HCT116 (cell line): Measurements from ENCODE around the gene AFAP1L1. TPM values are rescaled to one million over a fixed set of nuclear protein-coding genes. Genes with fewer than 3 reads are reported as not detected.

Experiments
- ATAC-seq: fragments of 200-7000 bp; cut with Tn5 transposase; 2 replicates; pipeline ENCODE4 v1.9.1; 2020; ENCODE audit warnings: mild to moderate bottlenecking, moderate library complexity
- BruUV-seq: library from RNA; stranded (reverse); fragments of 400-500 nt; replicated peaks from 2 replicates; lab custom pipeline; 2021; lab: Mats Ljungman, UMichigan
- CTCF ChIA-PET: fragments of 300-600 bp; sonication (Branson Sonifier 250); formaldehyde crosslinking; loops from one replicate; lab custom pipeline; 2021; ENCODE audit warnings: antibody characterized with exemption; lab: Charles Lee
- POLR2A ChIA-PET: fragments of 300-600, 350-600 bp; sonication (Branson Sonifier 250); formaldehyde crosslinking; loops from one replicate; lab custom pipeline; 2021; ENCODE audit warnings: antibody characterized with exemption; lab: Charles Lee
- RAD21 ChIA-PET, 2 experiments: fragments of 300-600 bp; sonication (Branson Sonifier 250); formaldehyde crosslinking; loops; one replicate each; lab custom pipeline; 2023; ENCODE audit warnings: low total read pairs in 2 of 2; ENCODE audit not compliant: uncharacterized antibody in 2 of 2, unreplicated experiment in 2 of 2, low non-redundant PET in 1 of 2; lab: Charles Lee
- DNase-seq: peaks from one replicate; pipeline ENCODE4 v3.0.0-alpha.2; 2010; ENCODE audit warnings: low read depth, low spot score
- H2AFZ ChIP-seq: fragments of 200-600 bp; shearing (Covaris generic), sonication (generic); 2 replicates; pipeline ENCODE4 v1.6.1; 2017; ENCODE audit warnings: low read depth, mixed run types, mixed read lengths, antibody characterized with exemption, low read length; ENCODE audit not compliant: poor library complexity, severe bottlenecking
- H3K27ac ChIP-seq: 2 replicates; pipeline ENCODE4 v1.5.1; 2012; ENCODE audit warnings: low read depth, low read length
- H3K27me3 ChIP-seq: fragments of 200-600 bp; sonication (generic); 2 replicates; pipeline ENCODE4 v1.6.1; 2016; ENCODE audit warnings: mixed run types, low read length, mixed read lengths; ENCODE audit not compliant: insufficient read depth
- H3K36me3 ChIP-seq, 2 experiments: fragments of 200-500 bp in 1 of 2; fragments of 200-600 bp in 1 of 2; sonication (Bioruptor generic) in 1 of 2; sonication (generic) in 1 of 2; 2 replicates each; pipeline versions ENCODE4 v1.5.1 to v1.6.1; 2014 to 2016; ENCODE audit warnings: low read length in 2 of 2, inconsistent platforms in 1 of 2, mixed read lengths in 1 of 2, mixed run types in 1 of 2; ENCODE audit not compliant: insufficient read depth in 2 of 2, control insufficient read depth in 1 of 2
- H3K4me1 ChIP-seq, 2 experiments: fragments of 200-600 bp in 1 of 2; sonication (generic) in 1 of 2; 2 replicates each; pipeline versions ENCODE4 v1.5.1 to v1.6.1; 2012 to 2017; ENCODE audit warnings: low read length in 2 of 2, inconsistent platforms in 1 of 2, mild to moderate bottlenecking in 1 of 2, mixed read lengths in 1 of 2, mixed run types in 1 of 2, moderate library complexity in 1 of 2; ENCODE audit not compliant: insufficient read depth in 2 of 2, control insufficient read depth in 1 of 2
- H3K4me2 ChIP-seq: fragments of 200-600 bp; sonication (generic); 2 replicates; pipeline ENCODE4 v1.6.1; 2017; ENCODE audit warnings: mixed run types, low read length, mixed read lengths
- H3K4me3 ChIP-seq, 2 experiments: fragments of 200-600 bp in 1 of 2; sonication (generic) in 1 of 2; replicated peaks in 1 of 2; 2 replicates each; pipeline ENCODE4 v1.5.1; 2011 to 2016; ENCODE audit warnings: low read length in 2 of 2, control low read depth in 1 of 2, low read depth in 1 of 2, mild to moderate bottlenecking in 1 of 2, mixed read lengths in 1 of 2, mixed run types in 1 of 2
- H3K79me2 ChIP-seq: fragments of 200-600 bp; sonication (generic); 2 replicates; pipeline ENCODE4 v1.6.1; 2017; ENCODE audit warnings: mild to moderate bottlenecking, mixed run types, low read length, moderate library complexity, mixed read lengths; ENCODE audit not compliant: insufficient read depth
- H3K9ac ChIP-seq: fragments of 200-600 bp; sonication (generic); 2 replicates; pipeline ENCODE4 v1.6.1; 2016; ENCODE audit warnings: low read length, mixed read lengths
- H3K9me2 ChIP-seq: fragments of 200-600 bp; sonication (generic), shearing (Covaris generic); 2 replicates; pipeline ENCODE4 v1.6.1; 2017; ENCODE audit warnings: mixed run types, mild to moderate bottlenecking, moderate library complexity; ENCODE audit not compliant: insufficient read depth
- H3K9me3 ChIP-seq, 2 experiments: fragments of 200-500 bp in 1 of 2; fragments of 200-600 bp in 1 of 2; sonication (Bioruptor generic) in 1 of 2; sonication (generic) in 1 of 2; 2 replicates each; pipeline ENCODE4 v1.6.1; 2014 to 2017; ENCODE audit warnings: low read length in 2 of 2, mixed read lengths in 2 of 2, inconsistent platforms in 1 of 2, low read depth in 1 of 2, mild to moderate bottlenecking in 1 of 2, mixed run types in 1 of 2, moderate library complexity in 1 of 2; ENCODE audit not compliant: control insufficient read depth in 1 of 2, insufficient read depth in 1 of 2
- H4K20me1 ChIP-seq: fragments of 200-600 bp; sonication (generic), shearing (Covaris generic); 2 replicates; pipeline ENCODE4 v1.6.1; 2017; ENCODE audit warnings: mixed run types, mild to moderate bottlenecking, moderate library complexity; ENCODE audit not compliant: insufficient read depth
- CEBPB ChIP-seq: IDR thresholded peaks from 2 replicates; pipeline ENCODE4 v1.6.1; 2012; ENCODE audit warnings: low read depth
- ELF1 ChIP-seq: IDR thresholded peaks from 2 replicates; pipeline ENCODE4 v1.6.1; 2012; ENCODE audit warnings: low read depth, borderline replicate concordance
- EZH2 ChIP-seq: fragments of 200-600 bp; sonication (generic); IDR thresholded peaks from 2 replicates; pipeline ENCODE4 v1.6.1; 2017; ENCODE audit warnings: antibody characterized with exemption, mixed run types
- EZH2phosphoT487 ChIP-seq: fragments of 200-600 bp; IDR thresholded peaks from 2 replicates; pipeline ENCODE4 v1.6.1; 2018; ENCODE audit warnings: antibody characterized with exemption, borderline replicate concordance
- FOSL1 ChIP-seq: IDR thresholded peaks from 2 replicates; pipeline ENCODE4 v1.6.1; 2012; ENCODE audit warnings: low read depth
- JUND ChIP-seq: IDR thresholded peaks from 2 replicates; pipeline ENCODE4 v1.6.1; 2012
- MAX ChIP-seq: IDR thresholded peaks from 2 replicates; pipeline ENCODE4 v1.6.1; 2012
- POLR2A ChIP-seq: IDR thresholded peaks from 2 replicates; pipeline ENCODE4 v1.7.0; 2011; ENCODE audit warnings: borderline replicate concordance; ENCODE audit not compliant: insufficient read depth, insufficient read length; ENCODE audit errors: extremely low read depth
- RAD21 ChIP-seq: IDR thresholded peaks from 2 replicates; pipeline ENCODE4 v1.6.1; 2012; ENCODE audit warnings: low read depth, mild to moderate bottlenecking
- SIN3A ChIP-seq: IDR thresholded peaks from 2 replicates; pipeline ENCODE4 v1.6.1; 2012; ENCODE audit warnings: low read depth
- SP1 ChIP-seq: IDR thresholded peaks from 2 replicates; pipeline ENCODE4 v1.6.1; 2012; ENCODE audit warnings: low read depth
- SRF ChIP-seq: IDR thresholded peaks from 2 replicates; pipeline ENCODE4 v1.6.1; 2012; ENCODE audit warnings: low read depth
- YY1 ChIP-seq: IDR thresholded peaks from 2 replicates; pipeline ENCODE4 v1.6.1; 2011; ENCODE audit warnings: low read length, low read depth, moderate library complexity, mild to moderate bottlenecking; ENCODE audit not compliant: insufficient replicate concordance; ENCODE audit errors: extremely low read depth
- ZNF274 ChIP-seq: fragments of 200-500 bp; sonication (Bioruptor generic); IDR thresholded peaks from 2 replicates; pipeline ENCODE4 v1.6.1; 2014; ENCODE audit warnings: mild to moderate bottlenecking, low read depth, low read length, inconsistent platforms
- intact Hi-C: fragments of 100-400 bp; cut with micrococcal nuclease; formaldehyde crosslinking; loops from 2 replicates; pipeline ENCODE4 v1.10.0; 2022
- total RNA-seq: library from RNA; stranded (reverse); gene quantifications from one replicate; pipeline ENCODE4 v1.2.1, GENCODE V29; 2021; ENCODE audit not compliant: unreplicated experiment
- TF ChIP-seq, protein P1 (sequence below), 3 experiments: fragments of 200-600 bp in 1 of 3; sonication (generic) in 1 of 3; IDR thresholded peaks in 2 of 3; conservative IDR thresholded peaks in 1 of 3; 2 replicates each; pipeline ENCODE4 v1.5.1; 2012 to 2017; ENCODE audit warnings: low read depth in 2 of 3, low read length in 2 of 3, antibody characterized with exemption in 1 of 3, borderline replicate concordance in 1 of 3, control low read depth in 1 of 3, mild to moderate bottlenecking in 1 of 3, mixed read lengths in 1 of 3, mixed run types in 1 of 3, moderate library complexity in 1 of 3; ENCODE audit not compliant: insufficient read depth in 1 of 3
- TF ChIP-seq, protein P2 (sequence below): IDR thresholded peaks from 2 replicates; pipeline ENCODE4 v1.6.1; 2012
- TF ChIP-seq, protein P3 (sequence below): IDR thresholded peaks from 2 replicates; pipeline ENCODE4 v1.6.1; 2012; ENCODE audit warnings: low read depth

AFAP1L1 gene
- total RNA-seq, 1 experiment from 2014 or later: 4.3 TPM

DNA sequence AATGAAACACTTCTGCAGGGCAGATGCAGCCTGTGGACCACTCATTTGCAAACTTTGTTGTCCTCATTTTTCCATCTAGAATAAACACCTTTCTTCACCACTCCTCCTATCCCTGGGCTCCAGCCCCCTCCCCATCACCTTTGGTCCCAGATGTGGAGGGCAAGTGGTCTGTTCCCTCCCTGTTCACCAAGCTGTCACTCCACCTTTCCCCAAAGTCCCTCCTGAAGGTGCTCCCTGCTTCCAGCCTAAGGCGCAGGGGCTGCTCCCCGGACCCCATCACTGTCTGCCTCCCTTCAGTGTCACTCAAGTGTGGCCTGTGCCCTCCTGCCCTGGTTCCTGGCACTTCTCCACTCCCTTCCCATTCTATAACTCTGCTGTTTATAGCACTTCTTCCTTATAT is 93.1 kb downstream of the AFAP1L1 start:
- peaks cover 4 to 9% of the 10 kb centered on the region in 2 experiments; a peak in 3 of 4 replicates for H3K4me1 ChIP-seq
- H4K20me1 ChIP-seq: no peaks in the 10 kb centered on the region
- H3K4me2 ChIP-seq: no peak overlapping the region
- H3K36me3 ChIP-seq: no peaks in the 10 kb centered on the region
- BruUV-seq: no TSS peak
- H3K9me3 ChIP-seq: no peaks in the 10 kb centered on the region
- POLR2A ChIA-PET: no interaction called here
- DNase-seq (no peak), ATAC-seq (no peak)
- CTCF ChIA-PET: no interaction called here
- no peaks in the 10 kb centered on the region for H3K9me2 ChIP-seq
- no peak overlapping the region for H3K9ac ChIP-seq
- H2AFZ ChIP-seq: no peak overlapping the region
- no peak overlapping the region for H3K4me3 ChIP-seq
- intact Hi-C loops: loop anchor here (5.0 kb wide), 2 partner anchors 68 to 253 kb away; no protein-coding TSS in a partner anchor
- no peak overlapping the region for H3K27ac ChIP-seq
- TF ChIP-seq MAX (no peak), YY1 (no peak), EZH2phosphoT487 (no peak), ZNF274 (no peak), POLR2A (no peak), EZH2 (no peak), JUND (no peak), RAD21 (no peak), SIN3A (no peak), CEBPB (no peak), SRF (no peak), SP1 (no peak), FOSL1 (no peak), ELF1 (no peak)
- TF ChIP-seq, protein P1, sequence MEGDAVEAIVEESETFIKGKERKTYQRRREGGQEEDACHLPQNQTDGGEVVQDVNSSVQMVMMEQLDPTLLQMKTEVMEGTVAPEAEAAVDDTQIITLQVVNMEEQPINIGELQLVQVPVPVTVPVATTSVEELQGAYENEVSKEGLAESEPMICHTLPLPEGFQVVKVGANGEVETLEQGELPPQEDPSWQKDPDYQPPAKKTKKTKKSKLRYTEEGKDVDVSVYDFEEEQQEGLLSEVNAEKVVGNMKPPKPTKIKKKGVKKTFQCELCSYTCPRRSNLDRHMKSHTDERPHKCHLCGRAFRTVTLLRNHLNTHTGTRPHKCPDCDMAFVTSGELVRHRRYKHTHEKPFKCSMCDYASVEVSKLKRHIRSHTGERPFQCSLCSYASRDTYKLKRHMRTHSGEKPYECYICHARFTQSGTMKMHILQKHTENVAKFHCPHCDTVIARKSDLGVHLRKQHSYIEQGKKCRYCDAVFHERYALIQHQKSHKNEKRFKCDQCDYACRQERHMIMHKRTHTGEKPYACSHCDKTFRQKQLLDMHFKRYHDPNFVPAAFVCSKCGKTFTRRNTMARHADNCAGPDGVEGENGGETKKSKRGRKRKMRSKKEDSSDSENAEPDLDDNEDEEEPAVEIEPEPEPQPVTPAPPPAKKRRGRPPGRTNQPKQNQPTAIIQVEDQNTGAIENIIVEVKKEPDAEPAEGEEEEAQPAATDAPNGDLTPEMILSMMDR (IDR thresholded peaks at IDR 0.05 in 2 of 3, conservative IDR thresholded peaks at IDR 0.05 in 1 of 3; ENCODE audit: borderline replicate concordance in 1 of 3, insufficient read depth in 1 of 3, low read depth in 2 of 3, low read length in 2 of 3): no peak
- TF ChIP-seq, protein P2, sequence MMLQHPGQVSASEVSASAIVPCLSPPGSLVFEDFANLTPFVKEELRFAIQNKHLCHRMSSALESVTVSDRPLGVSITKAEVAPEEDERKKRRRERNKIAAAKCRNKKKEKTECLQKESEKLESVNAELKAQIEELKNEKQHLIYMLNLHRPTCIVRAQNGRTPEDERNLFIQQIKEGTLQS: no peak
- TF ChIP-seq, protein P3, sequence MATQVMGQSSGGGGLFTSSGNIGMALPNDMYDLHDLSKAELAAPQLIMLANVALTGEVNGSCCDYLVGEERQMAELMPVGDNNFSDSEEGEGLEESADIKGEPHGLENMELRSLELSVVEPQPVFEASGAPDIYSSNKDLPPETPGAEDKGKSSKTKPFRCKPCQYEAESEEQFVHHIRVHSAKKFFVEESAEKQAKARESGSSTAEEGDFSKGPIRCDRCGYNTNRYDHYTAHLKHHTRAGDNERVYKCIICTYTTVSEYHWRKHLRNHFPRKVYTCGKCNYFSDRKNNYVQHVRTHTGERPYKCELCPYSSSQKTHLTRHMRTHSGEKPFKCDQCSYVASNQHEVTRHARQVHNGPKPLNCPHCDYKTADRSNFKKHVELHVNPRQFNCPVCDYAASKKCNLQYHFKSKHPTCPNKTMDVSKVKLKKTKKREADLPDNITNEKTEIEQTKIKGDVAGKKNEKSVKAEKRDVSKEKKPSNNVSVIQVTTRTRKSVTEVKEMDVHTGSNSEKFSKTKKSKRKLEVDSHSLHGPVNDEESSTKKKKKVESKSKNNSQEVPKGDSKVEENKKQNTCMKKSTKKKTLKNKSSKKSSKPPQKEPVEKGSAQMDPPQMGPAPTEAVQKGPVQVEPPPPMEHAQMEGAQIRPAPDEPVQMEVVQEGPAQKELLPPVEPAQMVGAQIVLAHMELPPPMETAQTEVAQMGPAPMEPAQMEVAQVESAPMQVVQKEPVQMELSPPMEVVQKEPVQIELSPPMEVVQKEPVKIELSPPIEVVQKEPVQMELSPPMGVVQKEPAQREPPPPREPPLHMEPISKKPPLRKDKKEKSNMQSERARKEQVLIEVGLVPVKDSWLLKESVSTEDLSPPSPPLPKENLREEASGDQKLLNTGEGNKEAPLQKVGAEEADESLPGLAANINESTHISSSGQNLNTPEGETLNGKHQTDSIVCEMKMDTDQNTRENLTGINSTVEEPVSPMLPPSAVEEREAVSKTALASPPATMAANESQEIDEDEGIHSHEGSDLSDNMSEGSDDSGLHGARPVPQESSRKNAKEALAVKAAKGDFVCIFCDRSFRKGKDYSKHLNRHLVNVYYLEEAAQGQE: no peak
- H3K27me3 ChIP-seq: no peaks in the 10 kb centered on the region
- RAD21 ChIA-PET: no interaction called here
- no peaks in the 10 kb centered on the region for H3K79me2 ChIP-seq
